KMS-11 (cell line): ENCODE measurements around the gene UBA3.

Experiments
- H2AFZ ChIP-seq: fragments of 200-600 bp; sonication (generic); 2 replicates; pipeline ENCODE4 v1.6.1; 2016; ENCODE audit warnings: antibody characterized with exemption, mixed run types, low read depth
- H3K27ac ChIP-seq: fragments of 200-600 bp; sonication (generic); 2 replicates; pipeline ENCODE4 v1.6.1; 2016; ENCODE audit warnings: mild to moderate bottlenecking, mixed run types
- H3K27me3 ChIP-seq: fragments of 200-600 bp; sonication (generic); 2 replicates; pipeline ENCODE4 v1.6.1; 2017; ENCODE audit warnings: mild to moderate bottlenecking, low read depth, mixed run types, moderate library complexity; ENCODE audit not compliant: insufficient read depth
- H3K36me3 ChIP-seq: fragments of 200-600 bp; sonication (generic); 2 replicates; pipeline ENCODE4 v1.6.1; 2017; ENCODE audit warnings: mild to moderate bottlenecking, mixed run types; ENCODE audit not compliant: insufficient read depth
- H3K4me1 ChIP-seq: fragments of 200-600 bp; sonication (generic); 2 replicates; pipeline ENCODE4 v1.6.1; 2016; ENCODE audit warnings: mild to moderate bottlenecking, low read depth, mixed run types; ENCODE audit not compliant: poor library complexity, severe bottlenecking
- H3K4me2 ChIP-seq: fragments of 200-600 bp; sonication (generic); 2 replicates; pipeline ENCODE4 v1.7.0; 2016; ENCODE audit warnings: mild to moderate bottlenecking, mixed run types
- H3K4me3 ChIP-seq: fragments of 200-600 bp; sonication (generic); IDR thresholded peaks from 2 replicates; pipeline ENCODE4 v1.6.1; 2017; ENCODE audit warnings: low read depth, low read length, mixed read lengths; ENCODE audit not compliant: insufficient read depth
- H3K79me2 ChIP-seq: fragments of 200-600 bp; sonication (generic); 2 replicates; pipeline ENCODE4 v1.6.1; 2016; ENCODE audit warnings: low read depth, mixed run types; ENCODE audit not compliant: insufficient read depth
- H3K9ac ChIP-seq: fragments of 200-600 bp; sonication (generic); 2 replicates; pipeline ENCODE4 v1.6.1; 2016; ENCODE audit warnings: mild to moderate bottlenecking, mixed run types
- H4K20me1 ChIP-seq: fragments of 200-600 bp; sonication (generic); 2 replicates; pipeline ENCODE4 v1.6.1; 2016; ENCODE audit warnings: mild to moderate bottlenecking, mixed run types; ENCODE audit not compliant: insufficient read depth
- CTCF ChIP-seq: fragments of 200-600 bp; sonication (generic); conservative IDR thresholded peaks from 2 replicates; pipeline ENCODE4 v1.6.1; 2017; ENCODE audit warnings: low read depth, mild to moderate bottlenecking, antibody characterized with exemption, low read length, moderate library complexity, mixed read lengths

Gene UBA3

GRCh38 chr3:69009559-69010410 lies 70.4 kb downstream of the UBA3 start:
- Histone ChIP-seq H3K4me2 (no peak overlapping the region), H4K20me1 (no peaks in the 10 kb centered on the region), H3K4me3 (no peak overlapping the region), H3K27me3 (no peaks in the 10 kb centered on the region), H3K79me2 (no peaks in the 10 kb centered on the region), H3K27ac (no peak overlapping the region), H3K9ac (no peak overlapping the region), H3K4me1 (peaks cover 6% of the 10 kb centered on the region), H3K36me3 (no peaks in the 10 kb centered on the region), H2AFZ (no peak overlapping the region)
- TF ChIP-seq CTCF = no peak

- Histone ChIP-seq H3K4me3 (no peak overlapping the region), H3K27ac (no peak overlapping the region)
These were observed 71.2 kb downstream of the UBA3 start for GRCh38 chr3:69008980-69009379.

DNA sequence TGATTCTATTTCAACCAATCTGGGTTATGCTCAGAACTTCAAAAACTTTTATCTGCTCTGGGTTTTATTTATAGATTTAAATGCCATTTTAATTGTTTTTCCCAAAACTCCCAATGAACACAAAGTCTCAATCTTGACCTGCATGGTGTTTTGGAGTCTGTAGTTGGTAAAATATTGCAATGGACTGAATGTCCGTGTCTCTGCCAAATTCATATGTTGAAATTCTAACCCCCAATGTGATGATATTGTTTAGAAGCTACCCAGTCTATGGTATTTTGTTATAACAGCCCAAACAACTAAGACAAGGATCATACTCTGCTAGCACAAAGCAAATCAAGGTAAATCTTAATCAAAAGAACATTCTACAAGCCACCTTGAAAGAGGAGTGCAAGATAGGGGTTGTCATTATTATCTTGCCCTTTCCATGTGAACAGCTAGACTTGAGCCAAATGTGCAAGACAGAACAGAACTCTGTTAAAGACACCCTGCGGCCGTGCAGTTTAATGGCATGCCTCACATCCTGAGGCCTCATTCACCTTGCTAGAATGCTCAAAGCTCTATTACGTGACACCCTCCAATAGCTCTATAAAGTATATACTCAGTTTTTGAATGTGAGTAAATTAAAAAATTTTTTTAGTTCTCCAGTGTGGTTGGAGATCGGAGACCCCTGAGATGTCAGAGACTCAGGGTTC lies 74.2 kb downstream of the UBA3 start:
- Histone ChIP-seq H4K20me1 (no peaks in the 10 kb centered on the region), H3K4me2 (no peak overlapping the region), H3K4me1 (no peaks in the 10 kb centered on the region), H2AFZ (no peak overlapping the region), H3K4me3 (no peak overlapping the region), H3K27me3 (no peaks in the 10 kb centered on the region), H3K79me2 (no peaks in the 10 kb centered on the region), H3K27ac (no peak overlapping the region), H3K36me3 (no peaks in the 10 kb centered on the region), H3K9ac (no peak overlapping the region)
- no peak for TF ChIP-seq CTCF

More at GRCh38 chr3:69008980-69009379, 71.2 kb downstream of the UBA3 start:
- no peaks in the 10 kb centered on the region for H3K4me1 ChIP-seq
- no peaks in the 10 kb centered on the region for H3K79me2 ChIP-seq
- no peaks in the 10 kb centered on the region for H3K27me3 ChIP-seq
- no peak overlapping the region for H2AFZ ChIP-seq
- H4K20me1 ChIP-seq = no peaks in the 10 kb centered on the region
- no peak overlapping the region for H3K4me2 ChIP-seq
- no peaks in the 10 kb centered on the region for H3K36me3 ChIP-seq
- TF ChIP-seq CTCF = no peak
- H3K9ac ChIP-seq = no peak overlapping the region

DNA sequence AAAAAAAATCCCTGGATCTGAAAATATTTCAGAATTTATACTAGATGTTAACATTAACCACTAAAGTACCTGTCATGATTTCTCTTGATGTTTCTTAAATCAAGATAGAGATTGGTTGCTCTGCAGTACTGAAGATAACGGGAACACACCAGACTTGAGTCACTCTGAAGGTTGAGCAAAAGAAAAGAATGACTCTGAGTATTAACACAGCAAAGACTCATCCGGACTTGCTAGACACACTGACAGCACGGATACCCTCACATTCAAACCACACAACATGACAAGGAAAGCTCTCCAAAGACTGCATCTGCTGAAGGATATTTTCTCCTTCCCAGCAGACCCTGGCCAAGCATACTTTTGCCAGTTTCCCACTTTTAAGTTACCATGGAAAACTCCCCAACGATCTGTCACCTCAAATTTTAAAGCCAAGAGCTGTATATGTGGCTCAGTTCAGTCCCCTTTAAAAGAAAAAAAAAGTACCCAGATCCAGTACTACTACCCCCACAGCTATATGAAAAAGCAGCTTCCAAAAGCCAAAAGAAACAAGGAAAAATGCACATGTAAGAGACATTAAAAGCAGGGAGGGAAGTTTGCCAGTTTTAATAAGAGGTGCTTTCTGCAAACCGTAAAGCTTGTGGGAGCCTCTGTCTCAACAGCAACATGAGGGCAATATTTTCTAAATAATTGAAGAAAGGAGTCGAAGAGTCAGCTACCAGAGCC lies 74.9 kb downstream of the UBA3 start:
- Histone ChIP-seq H3K27ac (no peak overlapping the region), H3K27me3 (no peaks in the 10 kb centered on the region), H4K20me1 (no peaks in the 10 kb centered on the region), H3K36me3 (no peaks in the 10 kb centered on the region), H3K4me1 (no peaks in the 10 kb centered on the region), H3K9ac (no peak overlapping the region), H3K79me2 (no peaks in the 10 kb centered on the region), H3K4me3 (no peak overlapping the region), H3K4me2 (no peak overlapping the region), H2AFZ (no peak overlapping the region)
- TF ChIP-seq CTCF = no peak
